ENCODE data around the gene PSMG3. TPM values are rescaled to one million over a fixed set of nuclear protein-coding genes. Genes with fewer than 3 reads are reported as not detected.

The PSMG3 gene
- total and polyA plus RNA-seq, 8 donors = 4.9 to 71.5 (median 33.3) TPM; not detected in 1

- intact Hi-C loops (cut with DNase I; ENCODE audit: low total_unique reads) = no loop called here
- WGBS, 5 donors = 63 to 80% (median 72%) methylated on average over 12 to 21 of the region's 21 CpGs
- no peaks in the 10 kb centered on the region for H3K9me3 ChIP-seq
- H3K27me3 ChIP-seq = peaks cover 0 to 10% (median 0%) of the 10 kb centered on the region in 3 donors
- DNase-seq = peak in 1 of 2 donors; percentile 21
- H3K4me1 ChIP-seq = peaks cover 26 to 40% (median 35%) of the 10 kb centered on the region in 4 donors
- no peak for TF ChIP-seq CTCF (IDR thresholded peaks at IDR 0.05)
- TF ChIP-seq POLR2A (IDR thresholded peaks at IDR 0.05) = no peak
- TF ChIP-seq POLR2AphosphoS5 (IDR thresholded peaks at IDR 0.05) = no peak
- no peak for TF ChIP-seq EP300 (IDR thresholded peaks at IDR 0.05)
- no peaks in the 10 kb centered on the region for H3K36me3 ChIP-seq
- no peak overlapping the region for H3K4me3 ChIP-seq
- H3K27ac ChIP-seq = peak overlapping the region in 2 of 5 donors; percentile 98 to 100
Measured at GRCh38 chr7:1529383-1530116, 40.3 kb downstream of the PSMG3 start.

- WGBS, 5 donors = 45 to 71% (median 51%) methylated on average over 6 of the region's 6 CpGs
- Histone ChIP-seq H3K27ac (no peak overlapping the region), H3K4me3 (no peak overlapping the region), H3K36me3 (no peaks in the 10 kb centered on the region), H3K9me3 (no peaks in the 10 kb centered on the region), H3K4me1 (peaks cover 2 to 9% (median 8%) of the 10 kb centered on the region in 4 donors), H3K27me3 (peaks cover 0 to 26% (median 4%) of the 10 kb centered on the region in 3 donors)
- TF ChIP-seq POLR2AphosphoS5 (IDR thresholded peaks at IDR 0.05) (no peak), CTCF (IDR thresholded peaks at IDR 0.05) (no peak), POLR2A (IDR thresholded peaks at IDR 0.05) (no peak), EP300 (IDR thresholded peaks at IDR 0.05) (no peak)
- no peak for DNase-seq
- intact Hi-C loops (cut with DNase I; ENCODE audit: low total_unique reads) = no loop called here
Measured at GRCh38 chr7:1526271-1526754, 43.5 kb downstream of the PSMG3 start.

GRCh38 chr7:1525409-1525808 lies 44.4 kb downstream of the PSMG3 start:
- Histone ChIP-seq H3K27ac (no peak overlapping the region), H3K27me3 (peaks cover 0 to 26% (median 4%) of the 10 kb centered on the region in 3 donors), H3K36me3 (no peaks in the 10 kb centered on the region), H3K4me3 (no peak overlapping the region), H3K4me1 (peaks cover 0 to 8% (median 7%) of the 10 kb centered on the region in 4 donors), H3K9me3 (no peaks in the 10 kb centered on the region)
- 91 to 96% (median 93%) methylated on average over 6 of the region's 6 CpGs for WGBS, 5 donors
- intact Hi-C loops (cut with DNase I; ENCODE audit: low total_unique reads) = no loop called here
- TF ChIP-seq POLR2A (IDR thresholded peaks at IDR 0.05) (no peak), CTCF (IDR thresholded peaks at IDR 0.05) (no peak)
- DNase-seq = no peak

- no peaks in the 10 kb centered on the region for H3K36me3 ChIP-seq
- no peaks in the 10 kb centered on the region for H3K4me1 ChIP-seq
- no peak overlapping the region for H3K27ac ChIP-seq
- WGBS, 5 donors = 63 to 72% (median 69%) methylated on average over 12 to 17 of the region's 17 CpGs
- DNase-seq = peak in 1 of 2 donors; percentile 16
- H3K9me3 ChIP-seq = peaks cover 0 to 3% (median 1%) of the 10 kb centered on the region in 4 donors
- H3K27me3 ChIP-seq = peaks cover 0 to 26% (median 4%) of the 10 kb centered on the region in 3 donors
- H3K4me3 ChIP-seq = no peak overlapping the region
- TF ChIP-seq POLR2AphosphoS5 (IDR thresholded peaks at IDR 0.05) (no peak), EP300 (IDR thresholded peaks at IDR 0.05) (no peak), POLR2A (IDR thresholded peaks at IDR 0.05) (no peak), CTCF (IDR thresholded peaks at IDR 0.05) (no peak)
- intact Hi-C loops (cut with DNase I; ENCODE audit: low total_unique reads) = no loop called here
Measured at GRCh38 chr7:1523844-1524243, 46.0 kb downstream of the PSMG3 start.
